Measurements from ENCODE around the gene ALDH3B1.
A peak's percentile ranks its signal among the peaks of the same experiment; 100 is the strongest.

The ALDH3B1 gene

GRCh38 chr11:68028802-68029545, 18.8 kb downstream of the ALDH3B1 start:
- no peak for TF ChIP-seq CTCF (conservative IDR thresholded peaks at IDR 0.05; ENCODE audit: low read length)

GRCh38 chr11:68030318-68031143, 20.4 kb downstream of the ALDH3B1 start, which contains the start of gene NDUFS8:
Gene NDUFS8 (plus strand): TSS chr11:68030681. CDS start chr11:68032152, 1,471 bp downstream.
- no peak for TF ChIP-seq CTCF (conservative IDR thresholded peaks at IDR 0.05; ENCODE audit: low read length)
- H3K4me3 ChIP-seq (ENCODE audit: low read length), result peak within 1 kb of the TSS; percentile 87
- DNase-seq (ENCODE audit: low read depth), result peak; percentile 99

More at GRCh38 chr11:68028802-68029545, 18.8 kb downstream of the ALDH3B1 start:
- H3K4me3 ChIP-seq (ENCODE audit: low read length), result no peak overlapping the region
- DNase-seq (ENCODE audit: low read depth), result peak; percentile 53

DNA sequence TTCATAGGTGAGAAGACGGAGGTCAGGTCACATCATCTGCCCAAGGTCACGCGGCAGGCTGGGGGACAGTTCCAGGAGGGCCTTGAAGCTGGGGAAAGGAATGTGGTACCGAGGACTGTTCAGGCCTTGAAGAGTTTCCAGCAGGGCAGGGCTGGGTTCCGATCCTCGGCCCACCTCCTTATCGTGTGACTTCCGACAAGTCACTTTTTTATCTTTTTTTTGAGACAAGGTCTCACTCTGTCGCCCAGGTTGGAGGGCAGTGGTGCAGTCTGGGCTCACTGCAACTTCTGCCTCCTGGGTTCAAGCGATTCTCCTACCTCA, 21.0 kb downstream of the ALDH3B1 start:
- H3K4me3 ChIP-seq (ENCODE audit: low read length), result peak overlapping the region; percentile 87
- peak; percentile 44 for DNase-seq (ENCODE audit: low read depth)
- no peak for TF ChIP-seq CTCF (conservative IDR thresholded peaks at IDR 0.05; ENCODE audit: low read length)

DNA sequence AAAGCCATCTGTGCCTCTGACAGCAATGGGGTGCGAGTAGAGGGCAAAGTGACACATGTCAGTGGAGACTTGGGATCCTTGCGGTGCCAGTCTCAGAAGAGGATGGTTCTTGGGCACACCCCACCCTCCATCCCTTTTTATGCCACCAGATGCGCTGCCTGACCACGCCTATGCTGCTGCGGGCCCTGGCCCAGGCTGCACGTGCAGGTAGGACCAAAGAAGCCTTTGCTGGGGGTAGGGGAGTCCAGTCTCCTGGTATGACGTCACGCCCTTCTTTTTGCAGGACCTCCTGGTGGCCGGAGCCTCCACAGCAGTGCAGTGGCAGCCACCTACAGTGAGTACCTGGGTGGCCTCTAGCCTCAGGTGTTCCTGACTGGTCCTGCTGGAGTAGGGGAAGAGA, 21.9 kb downstream of the ALDH3B1 start:
- no peak overlapping the region for H3K4me3 ChIP-seq (ENCODE audit: low read length)
- DNase-seq (ENCODE audit: low read depth), result no peak
- no peak for TF ChIP-seq CTCF (conservative IDR thresholded peaks at IDR 0.05; ENCODE audit: low read length)

DNA sequence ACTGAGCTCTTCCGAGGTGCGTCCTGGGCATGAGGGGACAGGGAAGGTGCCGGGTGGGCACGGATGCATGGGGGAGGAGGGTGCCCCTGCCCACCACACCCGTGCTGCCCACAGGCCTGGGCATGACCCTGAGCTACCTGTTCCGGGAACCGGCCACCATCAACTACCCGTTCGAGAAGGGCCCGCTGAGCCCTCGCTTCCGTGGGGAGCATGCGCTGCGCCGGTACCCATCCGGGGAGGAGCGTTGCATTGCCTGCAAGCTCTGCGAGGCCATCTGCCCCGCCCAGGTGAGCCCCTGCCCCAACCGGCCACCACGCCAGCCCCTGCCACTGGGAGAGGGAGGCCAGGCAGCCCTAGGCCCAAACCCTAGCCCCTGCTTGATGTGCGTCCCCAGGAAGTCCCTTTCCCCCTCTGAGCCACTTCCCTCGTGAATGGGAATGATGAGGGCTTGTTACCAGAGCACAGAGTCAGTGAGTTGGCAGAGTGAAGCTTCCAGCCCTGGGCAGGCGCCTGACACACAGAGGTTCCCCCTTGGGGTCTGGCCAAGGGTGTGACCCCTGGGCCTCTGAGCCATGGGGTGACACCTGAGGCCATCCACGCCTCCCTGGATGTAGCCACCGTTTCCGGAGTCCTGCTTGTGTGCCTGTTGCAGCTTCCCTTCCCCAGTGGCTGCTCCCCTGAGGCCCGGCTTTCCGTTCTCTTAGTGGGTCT, 23.0 kb downstream of the ALDH3B1 start:
- DNase-seq (ENCODE audit: low read depth), result no peak
- TF ChIP-seq CTCF (conservative IDR thresholded peaks at IDR 0.05; ENCODE audit: low read length), result no peak
- H3K4me3 ChIP-seq (ENCODE audit: low read length), result no peak overlapping the region

GRCh38 chr11:68033708-68034045, 23.6 kb downstream of the ALDH3B1 start:
- no peak overlapping the region for H3K4me3 ChIP-seq (ENCODE audit: low read length)
- TF ChIP-seq CTCF (conservative IDR thresholded peaks at IDR 0.05; ENCODE audit: low read length), result no peak
- DNase-seq (ENCODE audit: low read depth), result no peak

Measured in AG10803 (cell line).